H9 (cell line): Measurements from ENCODE around the gene PDE2A. TPM values are rescaled to one million over a fixed set of nuclear protein-coding genes. Genes with fewer than 3 reads are reported as not detected.

Experiments
- DNase-seq: peaks from one replicate; pipeline ENCODE4 v3.0.0-alpha.2; 2017
- H2AFZ ChIP-seq: one replicate; pipeline ENCODE4 v1.6.1; 2013; ENCODE audit warnings: mild to moderate bottlenecking, low read length, control low read depth, moderate library complexity
- H2AK5ac ChIP-seq: 2 replicates; pipeline ENCODE4 v1.6.1; 2013; ENCODE audit warnings: low read length, control low read depth, mixed read lengths; ENCODE audit not compliant: insufficient read length
- H2BK120ac ChIP-seq: one replicate; pipeline ENCODE4 v1.6.1; 2013; ENCODE audit warnings: low read depth, mild to moderate bottlenecking, low read length, control low read depth, inconsistent platforms; ENCODE audit not compliant: poor library complexity, severe bottlenecking
- H2BK12ac ChIP-seq: 2 replicates; pipeline ENCODE4 v1.6.1; 2013; ENCODE audit warnings: low read length, control low read depth, mixed read lengths, low read depth; ENCODE audit not compliant: insufficient read length
- H2BK15ac ChIP-seq: 2 replicates; pipeline ENCODE4 v1.6.1; 2013; ENCODE audit warnings: low read depth, low read length, control low read depth
- H2BK20ac ChIP-seq: one replicate; pipeline ENCODE4 v1.6.1; 2013; ENCODE audit warnings: low read depth, mild to moderate bottlenecking, low read length, control low read depth, inconsistent platforms; ENCODE audit not compliant: poor library complexity, severe bottlenecking
- H2BK5ac ChIP-seq: 2 replicates; pipeline ENCODE4 v1.6.1; 2013; ENCODE audit warnings: low read length, control low read depth, mixed read lengths; ENCODE audit not compliant: insufficient read length
- H3K14ac ChIP-seq: 2 replicates; pipeline ENCODE4 v1.6.1; 2013; ENCODE audit warnings: low read length, control low read depth; ENCODE audit not compliant: insufficient read depth
- H3K18ac ChIP-seq: 2 replicates; pipeline ENCODE4 v1.6.1; 2013; ENCODE audit warnings: low read depth, mild to moderate bottlenecking, mixed read lengths, low read length, control low read depth; ENCODE audit not compliant: insufficient read length
- H3K23ac ChIP-seq: 2 replicates; pipeline ENCODE4 v1.6.1; 2013; ENCODE audit warnings: low read length, control low read depth, mixed read lengths, low read depth; ENCODE audit not compliant: insufficient read length
- H3K23me2 ChIP-seq: 2 replicates; pipeline ENCODE4 v1.6.1; 2013; ENCODE audit warnings: low read depth, mild to moderate bottlenecking, mixed read lengths, low read length, control low read depth; ENCODE audit not compliant: insufficient read length, poor library complexity, severe bottlenecking
- H3K27ac ChIP-seq: 2 replicates; pipeline ENCODE4 v1.5.1; 2013; ENCODE audit warnings: low read length, control low read depth, mixed read lengths, low read depth; ENCODE audit not compliant: insufficient read length
- H3K27me3 ChIP-seq: 2 replicates; pipeline ENCODE4 v1.6.1; 2013; ENCODE audit warnings: low read length, control low read depth, inconsistent platforms; ENCODE audit not compliant: insufficient read depth
- H3K4ac ChIP-seq: 2 replicates; pipeline ENCODE4 v1.6.1; 2013; ENCODE audit warnings: low read depth, mild to moderate bottlenecking, control low read depth, inconsistent platforms, low read length, moderate library complexity
- H3K4me1 ChIP-seq: 2 replicates; pipeline ENCODE4 v1.6.1; 2013; ENCODE audit warnings: low read length, control low read depth, inconsistent platforms; ENCODE audit not compliant: insufficient read depth
- H3K4me2 ChIP-seq: 2 replicates; pipeline ENCODE4 v1.6.1; 2013; ENCODE audit warnings: low read length, control low read depth, mixed read lengths; ENCODE audit not compliant: insufficient read length, insufficient read depth
- H3K56ac ChIP-seq: 2 replicates; pipeline ENCODE4 v1.6.1; 2013; ENCODE audit warnings: low read depth, mild to moderate bottlenecking, mixed read lengths, low read length, control low read depth; ENCODE audit not compliant: insufficient read length
- H3K79me1 ChIP-seq: 2 replicates; pipeline ENCODE4 v1.6.1; 2013; ENCODE audit warnings: low read depth, mild to moderate bottlenecking, moderate library complexity, low read length, control low read depth, inconsistent platforms; ENCODE audit not compliant: insufficient read depth, poor library complexity, severe bottlenecking
- H3K79me2 ChIP-seq: 2 replicates; pipeline ENCODE4 v1.6.1; 2013; ENCODE audit warnings: low read length, control low read depth, inconsistent platforms; ENCODE audit not compliant: insufficient read depth
- H3K9ac ChIP-seq: 2 replicates; pipeline ENCODE4 v1.6.1; 2013; ENCODE audit warnings: low read length, control low read depth, mixed read lengths; ENCODE audit not compliant: insufficient read length; ENCODE audit errors: extremely low read depth
- H3K9me3 ChIP-seq: one replicate; pipeline ENCODE4 v1.6.1; 2013; ENCODE audit warnings: low read depth, low read length, inconsistent platforms; ENCODE audit not compliant: control insufficient read depth
- H3T11ph ChIP-seq: one replicate; pipeline ENCODE4 v1.6.1; 2013; ENCODE audit warnings: mild to moderate bottlenecking, low read length, control low read depth, inconsistent platforms
- H4K20me1 ChIP-seq: one replicate; pipeline ENCODE4 v1.6.1; 2013; ENCODE audit not compliant: control insufficient read depth, insufficient read length, insufficient read depth
- H4K5ac ChIP-seq: 2 replicates; pipeline ENCODE4 v1.6.1; 2013; ENCODE audit warnings: low read depth, mild to moderate bottlenecking, mixed read lengths, low read length, control low read depth; ENCODE audit not compliant: insufficient read length
- H4K8ac ChIP-seq: replicated peaks from 2 replicates; pipeline ENCODE4 v1.6.1; 2013; ENCODE audit warnings: low read length, control low read depth, mixed read lengths, low read depth; ENCODE audit not compliant: insufficient read length
- H4K91ac ChIP-seq: 2 replicates; pipeline ENCODE4 v1.6.1; 2013; ENCODE audit warnings: low read depth, mild to moderate bottlenecking, moderate library complexity, mixed read lengths, low read length, control low read depth; ENCODE audit not compliant: insufficient read length
- H3K27ac Mint-ChIP-seq, 3 experiments: 2 replicates in 2 of 3; 3 replicates in 1 of 3; pipeline ENCODE4 v1.8.0; 2020 to 2021; ENCODE audit warnings: mixed read lengths in 3 of 3, mild to moderate bottlenecking in 1 of 3, moderate library complexity in 1 of 3
- H3K27me3 Mint-ChIP-seq: 2 replicates; pipeline ENCODE4 v1.8.0; 2021; ENCODE audit warnings: low read depth, mild to moderate bottlenecking, moderate library complexity, mixed read lengths
- H3K36me3 Mint-ChIP-seq, 3 experiments: 2 replicates in 2 of 3; 3 replicates in 1 of 3; pipeline ENCODE4 v1.8.0; 2020 to 2021; ENCODE audit warnings: low read depth in 3 of 3, mixed read lengths in 3 of 3; ENCODE audit not compliant: insufficient read depth in 1 of 3
- H3K4me1 Mint-ChIP-seq, 2 experiments: 2 replicates each; pipeline ENCODE4 v1.8.0; 2020; ENCODE audit warnings: mixed read lengths in 2 of 2
- H3K4me3 Mint-ChIP-seq, 2 experiments: 2 replicates in 1 of 2; 3 replicates in 1 of 2; pipeline ENCODE4 v1.8.0; 2020 to 2021; ENCODE audit warnings: mild to moderate bottlenecking in 2 of 2, mixed read lengths in 2 of 2, moderate library complexity in 1 of 2
- H3K9me3 Mint-ChIP-seq, 2 experiments: 2 replicates in 1 of 2; 3 replicates in 1 of 2; pipeline ENCODE4 v1.8.0; 2020; ENCODE audit warnings: mild to moderate bottlenecking in 2 of 2, mixed read lengths in 2 of 2, moderate library complexity in 1 of 2
- CTCF ChIP-seq: fragments of 200-600 bp; sonication (generic); conservative IDR thresholded peaks from 3 replicates; pipeline ENCODE4 v1.8.0; 2021; ENCODE audit warnings: antibody characterized with exemption, mild to moderate bottlenecking
- WGBS: extraction: QIAGEN DNeasy Blood & Tissue Kit; methylation state at CpG from one replicate; pipeline ENCODE4 v1.1.7; 2013; ENCODE audit warnings: missing lambda C conversion rate, low lambda C conversion rate, mixed read lengths; ENCODE audit not compliant: insufficient read length; ENCODE audit errors: extremely low coverage; 5-methylcytosine and 5-hydroxymethylcytosine counted together
- total RNA-seq: library from RNA; stranded (reverse); gene quantifications from 2 replicates; pipeline ENCODE4 v1.2.1, GENCODE V29; 2021

The PDE2A gene
- total RNA-seq, 1 experiment from 2014 or later = 3.4 TPM

- TF ChIP-seq CTCF = no peak
- Histone ChIP-seq H3T11ph (no peak overlapping the region), H4K8ac (no peak overlapping the region), H3K18ac (no peak overlapping the region), H4K20me1 (no peaks in the 10 kb centered on the region), H3K4me1 (no peaks in the 10 kb centered on the region), H2BK5ac (no peak overlapping the region), H2BK120ac (no peak overlapping the region), H3K23ac (no peak overlapping the region), H3K14ac (no peak overlapping the region), H4K5ac (no peak overlapping the region), H3K23me2 (peaks cover 8% of the 10 kb centered on the region), H2AK5ac (no peak overlapping the region), H3K79me2 (no peaks in the 10 kb centered on the region), H3K9ac (no peak overlapping the region), H2BK15ac (no peak overlapping the region), H4K91ac (no peak overlapping the region), H3K79me1 (no peaks in the 10 kb centered on the region), H3K27ac (no peak overlapping the region), H3K4ac (no peak overlapping the region), H3K27me3 (peaks cover 3% of the 10 kb centered on the region; the same call in 1 of the 2 replicates), H3K56ac (no peak overlapping the region), H3K9me3 (no peaks in the 10 kb centered on the region), H2BK20ac (no peak overlapping the region), H3K4me2 (no peak overlapping the region), H2BK12ac (no peak overlapping the region), H2AFZ (no peak overlapping the region)
- DNase-seq = no peak
- peaks cover 2 to 16% of the 10 kb centered on the region in 2 experiments for H3K4me1 Mint-ChIP-seq
- H3K9me3 Mint-ChIP-seq = no peaks in the 10 kb centered on the region
- no peak overlapping the region; a peak in 1 of 5 replicates for H3K4me3 Mint-ChIP-seq
- peaks cover 80% of the 10 kb centered on the region for H3K27me3 Mint-ChIP-seq
- 0 out of 7 replicates have a peak, but pooled peaks cover 0 to 2% (median 0%) of the 10 kb centered on the region in 3 experiments for H3K36me3 Mint-ChIP-seq
- no peak overlapping the region for H3K27ac Mint-ChIP-seq
- WGBS = no CpG with 5 or more reads among the region's 14 CpGs
Measured at GRCh38 chr11:72582206-72583176, 91.7 kb downstream of the PDE2A start.
